ENCODE measurements around the gene LIPI.
A peak's percentile ranks its signal among the peaks of the same experiment; 100 is the strongest.
"Not testable (repeated sequence)": the region's sequence is repeated elsewhere in the genome, so short reads cannot be mapped to it uniquely, and the experiment has no call there.

Gene LIPI

DNA sequence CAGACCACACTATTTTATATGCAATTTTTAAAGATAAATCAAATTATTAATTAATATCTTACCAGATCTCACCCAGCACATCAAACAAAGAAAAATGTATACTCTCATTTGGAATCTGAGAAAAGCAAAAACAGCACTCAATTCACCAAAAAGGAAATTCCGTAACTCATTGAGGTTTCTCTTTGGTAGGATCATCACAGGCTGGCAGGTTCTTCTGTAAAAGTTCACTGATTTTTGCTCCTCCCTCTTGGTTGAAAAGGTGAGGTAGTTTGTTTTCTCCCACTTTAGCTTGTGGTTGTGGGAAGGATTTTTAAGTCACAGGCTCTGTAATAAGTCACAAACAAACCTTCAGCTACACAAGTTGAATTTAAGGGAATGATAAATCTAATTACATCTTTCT lies at the start of gene LIPI:
TSS of gene LIPI (minus strand) at position 218 of the 400 bp plus-strand sequence. CDS start at position 108, 110 bp downstream.
- DNase-seq (ENCODE audit: low read depth): no peak

DNA sequence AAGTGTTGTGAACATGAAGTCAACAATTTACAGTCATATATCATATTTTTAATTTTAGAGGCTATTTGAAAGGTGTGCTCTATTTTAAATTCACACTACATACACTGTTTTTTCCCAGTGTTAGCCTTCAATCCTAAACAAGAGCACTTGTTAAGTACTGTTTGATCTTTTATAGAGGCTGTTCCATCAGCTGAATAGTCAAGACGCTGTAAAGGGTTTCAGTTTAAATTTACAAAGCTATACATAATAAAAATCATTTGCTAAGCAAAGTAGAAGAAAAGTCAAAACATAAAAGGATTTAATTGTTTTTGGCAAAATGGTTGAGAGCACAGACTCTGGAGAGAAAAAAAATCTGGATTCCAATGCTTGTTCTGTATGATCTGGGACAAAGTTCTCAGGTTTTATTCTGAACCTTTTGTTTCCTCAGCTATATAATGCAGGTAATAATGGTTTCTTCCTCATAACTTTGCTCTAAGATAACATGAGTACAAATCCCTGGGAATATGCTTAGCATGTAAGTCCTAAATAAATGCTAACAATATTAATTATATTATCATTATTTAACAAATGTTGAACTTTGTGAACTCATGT lies 49.5 kb upstream of the LIPI start:
- DNase-seq (ENCODE audit: low read depth): no peak

DNA sequence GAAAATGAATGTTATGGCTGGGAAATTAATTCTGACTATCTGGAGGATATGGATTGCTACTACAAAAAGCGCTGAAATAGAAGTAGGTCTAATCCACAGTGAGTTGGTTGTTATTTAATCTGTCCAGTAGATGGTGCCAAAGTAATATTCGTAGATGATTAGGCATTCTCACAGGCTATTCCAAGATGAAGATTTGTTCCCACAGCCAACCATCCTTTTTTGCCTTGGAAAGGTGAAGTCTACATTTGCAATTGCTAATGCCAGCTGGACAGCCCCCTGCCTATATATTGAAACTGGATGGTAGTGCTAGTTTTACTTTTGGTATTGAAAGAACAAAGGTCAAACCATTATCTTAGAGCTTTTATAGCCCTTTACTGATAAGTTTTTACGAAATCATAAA lies 49.0 kb upstream of the LIPI start:
- no peak for DNase-seq (ENCODE audit: low read depth)

DNA sequence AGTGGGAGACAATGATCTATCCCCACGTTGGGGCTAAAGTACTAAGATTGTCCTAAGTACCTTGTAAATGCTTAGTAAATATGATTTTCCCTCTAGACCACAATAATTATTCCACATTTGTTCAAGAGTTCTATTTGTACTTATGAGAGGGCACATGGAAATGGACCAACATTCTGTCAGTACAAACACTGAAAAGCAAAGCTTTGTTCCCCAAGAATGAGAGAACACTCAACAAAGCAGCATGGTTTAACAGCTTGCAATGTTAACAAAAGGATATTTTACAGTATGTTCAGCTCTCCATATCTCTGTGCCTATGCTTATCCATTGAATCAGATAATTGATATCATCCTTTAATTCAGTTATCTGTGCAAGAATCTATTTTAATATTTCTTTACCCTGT lies 40.6 kb upstream of the LIPI start:
- DNase-seq (ENCODE audit: low read depth): no peak

DNA sequence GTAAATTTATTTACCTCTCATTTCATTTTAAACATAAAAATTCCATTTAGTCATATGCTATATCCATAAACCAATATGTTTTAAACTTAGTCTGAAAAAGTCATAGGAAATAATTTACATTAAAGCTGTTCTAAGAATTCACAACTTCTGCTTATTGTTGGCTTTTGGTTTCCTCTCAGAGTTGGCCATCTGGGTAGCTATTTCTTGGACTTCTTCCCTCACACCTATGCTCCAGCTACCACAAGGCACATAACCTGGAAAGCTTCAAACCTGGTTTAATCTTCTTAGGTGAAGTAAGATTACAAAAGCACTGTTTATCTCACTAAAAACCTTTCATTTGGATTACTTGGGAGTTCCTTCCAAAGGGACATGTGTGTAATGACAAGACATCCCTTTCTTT lies 35.0 kb upstream of the LIPI start:
- DNase-seq (ENCODE audit: low read depth): no peak

DNA sequence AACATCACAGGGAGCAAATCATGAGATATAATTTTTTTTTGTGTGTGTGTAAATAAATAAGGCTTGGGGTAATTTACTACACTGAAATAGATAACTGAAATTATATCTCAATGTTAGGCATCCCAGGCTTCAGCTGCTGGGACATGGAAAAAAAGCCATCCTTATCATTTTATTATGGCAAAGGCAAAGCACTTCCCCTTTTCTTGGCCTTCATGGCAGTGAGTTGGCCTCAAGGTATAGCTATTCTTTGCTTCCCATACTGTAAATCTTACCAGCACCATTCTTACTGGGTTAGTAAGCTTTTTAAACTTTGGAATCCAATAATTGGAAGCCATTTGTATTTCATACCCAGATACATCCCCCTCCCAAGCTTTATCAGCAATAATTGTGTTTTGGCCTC lies 34.2 kb upstream of the LIPI start:
- no peak for DNase-seq (ENCODE audit: low read depth)

DNA sequence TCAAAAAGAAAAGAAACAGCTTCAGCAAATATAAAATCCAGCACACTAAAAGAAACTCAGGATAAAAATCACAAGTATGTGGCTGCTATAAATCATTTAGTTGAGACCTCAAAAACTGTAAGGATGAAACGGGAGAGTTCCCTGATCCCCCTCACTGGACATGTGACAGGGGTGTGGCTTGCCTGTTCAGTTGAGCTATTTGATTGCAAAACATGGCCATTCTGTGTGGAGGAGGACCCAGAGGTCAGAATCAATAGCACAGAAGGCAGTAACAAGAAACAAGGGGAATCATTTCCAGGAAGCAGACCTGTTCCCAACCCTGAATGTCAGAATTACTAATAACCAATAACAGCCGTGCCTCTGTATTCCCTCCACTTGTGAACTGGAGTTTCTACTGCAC lies 33.1 kb upstream of the LIPI start:
- DNase-seq (ENCODE audit: low read depth): no peak

DNA sequence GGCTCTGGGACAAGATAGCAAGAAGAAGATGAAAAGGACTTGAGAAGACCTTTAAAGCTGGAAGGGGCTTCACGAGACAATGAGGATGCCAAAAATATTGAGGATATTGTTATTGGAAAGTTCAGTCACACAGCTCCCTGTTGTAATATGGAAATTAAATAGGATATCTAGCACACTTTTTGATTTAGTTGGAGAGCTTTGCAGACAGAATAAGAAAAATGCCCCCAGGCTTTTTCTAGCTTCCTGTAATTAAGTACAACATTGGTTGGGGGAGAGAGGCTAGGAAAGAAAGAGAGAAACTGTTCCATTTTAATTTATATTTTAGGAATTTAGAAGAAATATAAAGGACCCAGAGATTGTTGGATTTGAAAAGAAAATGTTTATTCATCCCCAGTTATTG lies 32.7 kb upstream of the LIPI start:
- no peak for DNase-seq (ENCODE audit: low read depth)

DNA sequence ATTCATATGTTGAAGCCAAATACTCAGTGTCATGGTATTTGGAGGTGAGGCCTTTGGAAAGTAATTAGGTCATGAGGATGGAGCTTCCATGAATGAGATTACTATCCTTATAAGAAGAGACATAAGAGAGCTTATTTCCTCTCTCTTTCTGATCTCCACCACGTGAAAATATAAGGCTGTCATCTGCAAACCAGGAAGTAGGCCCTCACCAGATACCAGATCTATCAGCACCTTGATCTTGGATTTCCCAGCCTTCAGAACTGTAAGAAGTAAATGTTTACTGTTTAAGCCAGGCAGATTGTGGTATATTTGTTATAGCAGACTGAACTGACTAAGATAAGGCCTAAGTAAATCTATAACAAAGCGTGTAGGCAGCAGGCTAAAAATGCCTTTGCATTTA lies 30.5 kb upstream of the LIPI start:
- no peak for DNase-seq (ENCODE audit: low read depth)

DNA sequence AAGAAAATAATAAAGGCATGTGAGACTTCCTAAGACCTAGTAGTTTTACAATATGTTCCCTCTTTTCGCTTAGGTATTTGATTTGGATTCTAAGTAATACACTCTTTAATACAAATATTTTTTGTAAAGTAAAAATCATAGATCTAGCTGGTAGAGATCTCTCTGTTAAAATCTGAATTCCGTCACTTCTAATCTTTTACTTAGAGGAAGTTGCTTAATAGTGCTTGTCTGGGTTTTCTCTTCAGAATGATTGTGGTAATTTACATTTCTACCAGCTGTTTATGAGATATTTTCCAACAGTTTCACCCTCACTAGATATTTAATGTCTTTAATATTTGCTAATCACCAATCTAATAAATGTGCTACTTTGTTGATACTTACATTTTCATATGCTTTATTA lies 28.5 kb upstream of the LIPI start:
- no peak for DNase-seq (ENCODE audit: low read depth)

DNA sequence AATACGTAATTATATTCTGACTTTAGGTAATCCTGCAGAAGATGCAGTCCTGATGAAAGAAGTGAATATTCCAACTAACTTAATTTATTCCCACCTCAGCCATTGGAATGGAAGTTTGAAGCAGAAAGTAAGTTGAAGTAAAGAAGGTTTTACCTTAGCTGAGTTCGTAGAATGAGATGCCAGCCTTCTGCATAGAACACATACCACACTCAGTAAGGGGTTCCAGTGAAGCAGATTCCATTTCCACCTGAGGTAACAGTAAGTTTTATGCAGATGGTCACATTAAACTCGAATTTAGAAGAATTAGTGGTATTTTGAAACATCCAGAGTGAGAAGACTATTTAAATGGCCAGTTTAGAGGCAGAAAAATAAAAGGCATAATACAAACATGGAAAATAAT lies 25.4 kb upstream of the LIPI start:
- DNase-seq (ENCODE audit: low read depth): no peak

DNA sequence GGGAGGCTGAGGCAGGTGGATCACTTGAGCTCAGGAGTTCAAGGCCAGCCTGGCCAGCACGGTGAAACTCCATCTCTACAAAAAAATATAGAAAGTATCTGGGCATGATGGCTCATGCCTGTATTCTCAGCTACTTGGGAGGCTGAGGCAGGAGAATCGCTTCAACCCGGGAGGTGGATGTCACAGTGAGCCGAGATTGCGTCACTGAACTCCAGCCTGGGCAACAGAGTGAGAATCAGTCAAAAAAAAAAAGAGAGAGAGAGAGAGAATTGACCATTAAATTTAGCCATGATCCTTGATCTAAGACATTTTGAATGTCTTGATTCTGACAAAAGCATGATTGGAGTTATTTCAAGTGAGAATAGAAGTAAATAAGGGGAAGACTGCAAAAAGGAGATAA lies 24.3 kb upstream of the LIPI start:
- DNase-seq (ENCODE audit: low read depth): no peak

DNA sequence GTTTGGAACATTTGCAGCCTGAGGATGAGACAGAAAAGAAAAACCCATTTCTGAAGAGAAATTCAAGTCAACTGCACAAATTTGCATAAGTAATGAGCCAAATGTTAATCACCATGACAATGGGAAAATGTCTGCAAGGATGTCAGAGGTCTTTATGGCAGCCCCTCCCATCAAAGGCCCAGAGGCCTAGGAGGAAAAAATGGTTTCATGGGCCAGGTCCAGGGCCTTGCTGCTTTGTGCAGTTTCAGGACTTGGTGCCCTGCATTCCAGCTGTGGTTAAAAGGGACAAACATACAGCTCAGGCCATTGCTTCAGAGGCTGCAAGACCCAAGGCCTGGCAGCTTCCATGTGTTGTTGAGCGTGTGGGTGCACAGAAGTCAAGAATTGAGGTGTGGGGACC lies 18.6 kb upstream of the LIPI start:
- DNase-seq (ENCODE audit: low read depth): no peak

DNA sequence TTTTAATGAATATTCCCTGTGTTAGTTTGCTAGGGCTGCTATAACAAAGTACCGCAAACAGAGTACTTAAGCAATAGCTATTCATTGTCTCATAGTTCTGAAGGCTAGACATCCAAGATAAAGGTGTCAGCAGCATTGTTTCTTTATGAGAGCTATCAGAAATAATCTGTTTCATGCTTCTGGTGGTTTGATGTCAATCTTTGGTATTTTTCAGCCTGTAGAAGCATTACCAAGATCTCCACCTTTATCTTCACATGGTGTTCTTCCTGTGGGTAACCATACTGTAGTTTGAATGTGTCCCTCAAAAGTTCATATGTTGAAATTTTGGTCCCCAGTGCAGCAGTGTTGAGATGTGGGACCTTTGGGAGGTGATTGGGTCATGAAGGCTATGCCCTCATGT lies 12.6 kb upstream of the LIPI start:
- no peak for DNase-seq (ENCODE audit: low read depth)

DNA sequence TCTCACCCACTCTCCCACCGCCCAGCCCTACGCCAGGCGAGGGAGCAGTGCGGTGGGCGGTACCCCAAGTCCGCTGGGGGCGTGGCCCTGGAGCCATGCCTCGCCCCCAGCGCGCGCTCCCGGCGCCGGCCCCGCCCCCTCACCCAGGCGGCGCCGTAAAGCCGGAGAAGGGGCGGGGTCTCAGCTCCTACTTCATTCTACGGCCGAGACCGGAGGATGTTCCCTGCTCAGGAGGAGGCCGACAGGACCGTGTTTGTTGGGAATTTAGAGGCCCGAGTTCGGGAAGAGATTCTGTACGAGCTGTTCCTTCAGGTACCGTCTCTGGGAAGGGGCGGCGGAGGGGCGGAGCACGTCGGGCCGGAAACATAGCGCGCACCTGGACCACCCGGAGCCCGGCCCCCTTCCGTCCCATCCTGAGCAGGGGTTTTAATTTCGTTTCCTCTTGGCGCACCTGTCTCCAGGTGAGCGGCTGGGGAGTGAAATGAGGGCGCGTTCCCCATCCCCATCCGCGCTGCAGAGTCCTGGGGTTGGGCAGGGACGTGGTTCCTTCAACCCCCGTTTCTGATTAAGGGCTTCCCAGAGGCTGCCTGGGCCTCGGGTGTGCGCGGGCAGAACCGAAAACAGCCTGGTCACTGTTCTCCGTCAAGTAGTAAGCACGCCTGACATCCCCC lies 5.4 kb upstream of the LIPI start, which contains the start of gene RBM11:
TSS of gene RBM11 (plus strand) at position 187 of the 671 bp plus-strand sequence. CDS start at position 217, 30 bp downstream.
- DNase-seq (ENCODE audit: low read depth): peak; percentile 58

DNA sequence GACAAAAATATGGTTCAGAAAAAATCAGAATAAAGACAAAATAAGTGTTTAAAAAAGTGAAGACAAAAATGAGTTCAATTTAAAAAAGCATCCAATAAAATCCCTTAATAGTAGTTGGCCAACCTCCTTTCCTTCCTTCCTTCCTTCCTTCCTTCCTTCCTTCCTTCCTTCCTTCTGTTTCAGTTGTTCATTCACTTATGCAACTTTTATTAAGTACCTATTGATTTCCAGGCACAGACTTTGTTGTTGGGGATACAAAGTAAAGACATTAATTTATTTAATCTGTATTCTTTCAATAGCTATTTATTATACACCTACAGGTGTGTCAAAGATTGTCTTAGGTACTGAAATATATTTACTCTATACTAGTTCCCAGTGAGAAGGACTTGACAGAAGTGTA lies 2.4 kb upstream of the LIPI start:
- DNase-seq (ENCODE audit: low read depth): no peak

DNA sequence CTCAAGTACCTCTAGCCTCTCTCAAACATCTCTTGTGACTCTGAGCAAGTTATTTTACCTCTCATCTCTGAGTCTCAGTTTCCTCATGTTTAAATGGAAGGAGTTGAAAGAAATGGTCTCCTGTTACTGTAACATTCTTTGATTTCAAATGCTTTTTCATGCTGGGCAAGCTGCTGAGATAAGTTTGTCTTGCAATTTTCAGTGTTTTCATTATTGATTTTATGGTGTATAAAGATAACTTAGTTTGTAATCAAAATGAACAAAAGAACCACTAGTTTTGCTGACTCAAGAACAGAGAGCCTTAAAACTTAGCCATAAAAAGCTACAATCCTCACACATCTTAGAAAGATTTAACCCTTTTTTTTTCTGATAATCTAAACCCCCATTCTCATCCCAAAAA lies 4.5 kb downstream of the LIPI start:
- DNase-seq (ENCODE audit: low read depth): no peak

DNA sequence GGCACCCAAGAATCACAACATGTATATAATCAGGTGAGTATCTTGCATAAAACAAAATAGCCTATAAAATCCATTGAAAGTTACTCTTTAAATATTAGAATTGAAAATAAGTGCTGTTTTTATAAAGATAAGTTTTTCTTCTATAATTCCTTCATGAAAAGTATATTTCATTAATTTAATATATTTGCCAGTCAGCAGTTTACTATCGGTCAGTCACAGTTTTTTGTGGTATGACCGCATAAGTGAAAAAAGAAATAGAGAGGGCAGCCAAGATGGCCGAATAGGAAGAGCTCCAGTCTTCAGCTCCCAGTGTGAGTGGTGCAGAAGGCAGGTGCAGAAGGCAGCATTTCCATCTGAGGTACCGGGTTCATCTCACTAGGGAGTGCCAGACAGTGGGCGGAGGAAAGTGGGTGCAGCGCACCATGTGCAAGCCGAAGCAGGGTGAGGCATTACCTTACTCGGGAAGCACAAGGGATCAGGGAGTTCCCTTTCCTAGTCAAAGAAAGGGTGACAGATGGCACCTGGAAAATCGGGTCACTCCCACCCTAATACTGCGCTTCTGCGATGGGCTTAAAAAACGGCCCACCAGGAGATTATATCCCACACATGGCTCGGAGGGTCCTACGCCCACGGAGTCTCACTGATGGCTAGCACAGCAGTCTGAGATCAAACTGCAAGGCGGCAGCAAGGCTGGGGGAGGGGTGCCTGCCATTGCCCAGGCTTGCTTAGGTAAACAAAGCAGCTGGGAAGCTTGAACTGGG lies 44.1 kb downstream of the LIPI start:
- not testable (repeated sequence) for DNase-seq (ENCODE audit: low read depth)

DNA sequence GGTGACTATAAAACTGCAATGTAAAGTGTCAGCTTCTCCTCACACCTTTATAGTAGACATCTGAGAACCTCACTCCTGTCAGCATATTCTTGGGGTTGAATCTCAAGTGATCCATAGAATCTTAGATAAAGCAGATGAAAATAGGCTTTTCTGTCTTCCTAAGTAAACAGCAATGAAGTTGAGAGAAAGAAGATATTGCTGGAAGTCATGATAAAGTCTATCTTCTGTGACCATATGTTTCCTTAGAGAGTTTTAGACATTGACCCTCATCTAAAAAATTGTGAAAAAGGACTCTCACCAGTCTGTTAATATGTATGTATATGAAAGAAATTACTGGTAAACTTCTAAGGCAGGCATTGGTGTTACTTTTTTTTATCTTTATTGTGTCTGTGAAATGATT lies 66.8 kb downstream of the LIPI start:
- no peak for DNase-seq (ENCODE audit: low read depth)

DNA sequence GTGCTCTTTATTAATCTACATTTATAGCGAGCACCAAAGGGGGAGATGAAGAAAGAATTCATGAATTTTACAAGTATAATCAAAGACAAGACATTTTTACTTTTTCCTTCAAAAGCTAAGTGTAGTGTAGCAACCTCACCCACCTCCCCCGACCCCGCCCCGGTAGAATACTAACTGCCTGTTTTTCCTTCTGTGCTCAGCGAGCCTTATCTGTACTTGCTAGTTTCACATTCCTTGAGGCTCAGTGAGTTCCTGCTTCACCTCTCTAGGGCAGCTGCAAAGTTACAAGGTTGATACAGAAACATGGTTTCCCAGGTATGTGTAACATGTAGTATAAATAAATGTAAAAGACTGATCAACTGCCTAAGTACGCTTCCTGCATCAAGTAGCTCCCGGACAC lies 86.5 kb downstream of the LIPI start:
- no peak for DNase-seq (ENCODE audit: low read depth)

DNA sequence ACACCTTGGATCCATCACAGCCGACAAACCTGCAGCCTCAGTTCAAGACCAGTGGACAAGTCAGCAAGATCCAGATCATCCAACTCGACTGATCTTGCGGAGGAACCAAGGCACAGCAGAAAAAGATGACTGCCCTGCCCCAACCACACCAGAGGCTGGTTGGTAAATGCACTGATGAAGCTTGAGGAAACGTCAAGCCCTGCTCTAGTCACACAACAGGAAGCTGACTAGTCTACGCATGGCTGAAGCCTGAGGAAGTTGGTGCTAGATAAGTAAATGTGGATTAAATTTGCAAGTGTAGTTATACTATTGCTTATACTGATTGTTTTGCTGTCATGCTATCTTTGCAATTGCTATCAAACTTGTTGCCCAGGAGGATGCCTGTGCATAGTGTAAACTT lies 89.0 kb downstream of the LIPI start:
- no peak for DNase-seq (ENCODE audit: low read depth)

DNA sequence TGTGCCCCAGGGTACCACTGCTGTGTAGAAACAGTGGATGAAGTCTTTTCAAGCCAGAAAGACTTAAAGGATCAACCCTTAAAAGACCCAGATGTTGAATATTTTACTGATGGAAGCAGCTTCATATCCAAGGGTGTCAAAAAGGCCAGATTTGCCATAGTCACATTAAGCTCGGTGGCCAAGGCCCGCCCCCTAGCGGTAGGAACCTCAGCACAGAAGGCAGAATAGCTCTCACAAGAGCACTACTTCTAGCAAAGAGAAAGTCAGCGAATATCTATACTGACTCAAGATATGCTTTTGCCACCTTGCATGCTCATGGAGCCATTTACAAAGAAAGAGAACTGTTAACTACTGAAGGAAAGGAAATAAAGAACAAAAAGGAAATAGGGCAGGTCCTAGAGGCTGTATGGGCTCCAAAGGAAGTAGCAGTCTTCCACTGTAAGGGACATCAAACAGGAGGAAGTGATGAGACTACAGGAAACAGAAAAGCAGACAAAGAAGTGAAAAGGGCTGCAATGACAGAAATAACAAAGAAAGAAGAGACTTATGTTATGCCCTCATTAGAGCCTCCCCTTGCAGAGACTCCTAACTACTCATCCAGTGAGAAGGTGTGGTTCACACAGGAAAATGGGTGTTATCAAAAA lies 90.5 kb downstream of the LIPI start:
- peak; percentile 6 for DNase-seq (ENCODE audit: low read depth)

DNA sequence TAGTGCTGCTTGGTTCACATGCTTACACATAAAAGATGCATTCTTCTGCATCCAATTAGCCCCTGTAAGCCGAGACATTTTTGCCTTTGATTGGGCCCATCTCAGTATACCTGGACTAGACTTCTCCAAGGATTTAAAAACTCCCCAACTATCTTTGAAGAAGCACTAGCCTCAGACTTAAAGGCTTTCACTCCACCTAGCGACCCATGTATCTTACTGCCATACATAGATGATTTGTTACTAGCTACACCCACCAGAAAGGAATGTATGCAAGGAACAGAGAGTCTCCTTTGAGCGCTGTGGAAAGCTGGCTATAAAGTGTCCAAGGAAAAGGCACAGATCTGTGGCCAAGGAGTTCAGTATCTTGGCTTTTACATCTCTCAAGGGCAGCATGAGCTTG lies 91.7 kb downstream of the LIPI start:
- DNase-seq (ENCODE audit: low read depth): no peak
